ENCODE measurements around the gene GABRG3.

Gene GABRG3

GRCh38 chr15:27438403-27439375 lies 467.7 kb downstream of the GABRG3 start:
- Histone ChIP-seq H3K4me3 (no peak overlapping the region), H3K27ac (no peak overlapping the region)

- H3K27ac ChIP-seq = no peak overlapping the region
Observed at GRCh38 chr15:27441120-27441519, 470.1 kb downstream of the GABRG3 start.

GRCh38 chr15:27448234-27448633 lies 477.3 kb downstream of the GABRG3 start:
- Histone ChIP-seq H3K4me3 (no peak overlapping the region), H3K27ac (peak overlapping the region in 7 of 21 experiments; percentile 36 to 74 (median 54))

More at GRCh38 chr15:27441120-27441519, 470.1 kb downstream of the GABRG3 start:
- H3K4me3 ChIP-seq = no peak overlapping the region

GRCh38 chr15:27448986-27449385 lies 478.0 kb downstream of the GABRG3 start:
- no peak overlapping the region for H3K4me3 ChIP-seq
- peak overlapping the region in 8 of 21 experiments; percentile 15 to 74 (median 53) for H3K27ac ChIP-seq

- Histone ChIP-seq H3K4me3 (no peak overlapping the region), H3K27ac (peak overlapping the region in 11 of 21 experiments; percentile 8 to 74 (median 50))
Observed at GRCh38 chr15:27449941-27450340, 479.0 kb downstream of the GABRG3 start.

- Histone ChIP-seq H3K4me3 (no peak overlapping the region), H3K27ac (no peak overlapping the region)
Observed at GRCh38 chr15:27454281-27455075, 483.5 kb downstream of the GABRG3 start.

GRCh38 chr15:27456807-27457206 lies 485.8 kb downstream of the GABRG3 start:
- no peak overlapping the region for H3K27ac ChIP-seq

GRCh38 chr15:27457766-27458165 lies 486.8 kb downstream of the GABRG3 start:
- Histone ChIP-seq H3K4me3 (no peak overlapping the region), H3K27ac (no peak overlapping the region)

More at GRCh38 chr15:27456807-27457206, 485.8 kb downstream of the GABRG3 start:
- no peak overlapping the region for H3K4me3 ChIP-seq

GRCh38 chr15:27458345-27459084 lies 487.5 kb downstream of the GABRG3 start:
- H3K27ac ChIP-seq = no peak overlapping the region
- no peak overlapping the region for H3K4me3 ChIP-seq

- Histone ChIP-seq H3K27ac (no peak overlapping the region), H3K4me3 (no peak overlapping the region)
Observed at GRCh38 chr15:27459836-27460235, 488.9 kb downstream of the GABRG3 start.

- Histone ChIP-seq H3K4me3 (no peak overlapping the region), H3K27ac (no peak overlapping the region)
Observed at GRCh38 chr15:27461181-27461580, 490.2 kb downstream of the GABRG3 start.

- no peak overlapping the region for H3K4me3 ChIP-seq
- H3K27ac ChIP-seq = no peak overlapping the region
Observed at GRCh38 chr15:27463525-27464088, 492.6 kb downstream of the GABRG3 start.

GRCh38 chr15:27464941-27465612 lies 494.1 kb downstream of the GABRG3 start:
- H3K27ac ChIP-seq = no peak overlapping the region

GRCh38 chr15:27466758-27467157 lies 495.8 kb downstream of the GABRG3 start:
- Histone ChIP-seq H3K27ac (no peak overlapping the region), H3K4me3 (no peak overlapping the region)

More at GRCh38 chr15:27464941-27465612, 494.1 kb downstream of the GABRG3 start:
- no peak overlapping the region for H3K4me3 ChIP-seq

GRCh38 chr15:27468151-27468591 lies 497.2 kb downstream of the GABRG3 start:
- Histone ChIP-seq H3K27ac (no peak overlapping the region), H3K4me3 (no peak overlapping the region)

- H3K4me3 ChIP-seq = no peak overlapping the region
- H3K27ac ChIP-seq = no peak overlapping the region
Observed at GRCh38 chr15:27473845-27474244, 502.9 kb downstream of the GABRG3 start.

GRCh38 chr15:27475395-27475794 lies 504.4 kb downstream of the GABRG3 start:
- H3K4me3 ChIP-seq = no peak overlapping the region
- H3K27ac ChIP-seq = no peak overlapping the region

GRCh38 chr15:27479296-27480140 lies 508.5 kb downstream of the GABRG3 start:
- Histone ChIP-seq H3K27ac (peak overlapping the region in 14 of 21 experiments; percentile 5 to 80 (median 47)), H3K4me3 (no peak overlapping the region)

Measured in skin epidermis (tissue), 12 donors.